ENCODE measurements around the gene CASP4.

Gene CASP4

DNA sequence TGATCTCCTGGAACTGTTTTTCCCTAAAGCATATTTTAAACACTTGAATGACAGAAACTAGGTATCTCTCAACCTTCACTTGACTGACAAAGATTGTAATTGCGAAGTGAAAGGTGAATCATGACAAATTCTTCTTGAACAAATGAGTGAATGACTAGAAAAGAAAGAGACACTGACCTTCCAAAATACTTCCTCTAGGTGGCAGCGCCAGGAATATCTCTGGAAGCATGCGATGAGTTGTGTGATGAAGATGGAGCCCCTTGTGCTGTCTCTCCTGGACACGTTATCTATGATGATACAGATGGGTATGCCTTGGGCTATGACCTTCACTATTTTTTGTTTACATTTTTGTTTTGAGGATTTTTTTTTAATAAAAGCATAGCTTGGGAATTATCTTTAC, 63.1 kb downstream of the CASP4 start (continued):
- TF ChIP-seq PRDM2 (tag by site-specific recombination; IDR thresholded peaks at IDR 0.05; ENCODE audit: borderline replicate concordance) (no peak), HIC1 (tag by site-specific recombination; IDR thresholded peaks at IDR 0.05) (no peak), ZNF558 (tag by site-specific recombination; IDR thresholded peaks at IDR 0.05) (no peak), ZNF555 (tag by site-specific recombination; conservative IDR thresholded peaks at IDR 0.05) (no peak)

DNA sequence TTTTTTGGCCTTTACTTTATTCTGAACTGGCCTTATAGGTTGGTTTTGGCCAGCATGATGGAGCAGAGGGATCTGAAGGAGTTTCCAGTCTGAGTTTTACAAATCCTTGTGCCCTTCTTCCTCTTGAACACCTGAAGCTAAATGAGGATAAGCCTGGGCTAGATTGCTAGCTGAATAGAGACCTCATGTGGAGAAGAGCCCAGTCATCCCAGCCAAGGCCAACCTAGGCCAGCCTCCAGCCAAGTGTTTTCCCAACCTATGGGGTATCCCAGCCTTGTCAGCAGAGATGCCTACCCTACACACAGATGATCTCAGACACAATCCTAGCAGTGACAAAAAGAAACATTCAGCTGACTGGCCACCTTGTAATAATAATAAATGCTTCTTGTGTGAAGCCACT, 69.1 kb downstream of the CASP4 start:
- Histone ChIP-seq H3K9me3 (ENCODE audit: control insufficient read depth, insufficient read depth, low read depth, low read length) (no peaks in the 10 kb centered on the region), H3K4me3 (ENCODE audit: low read depth, low read length) (no peak overlapping the region), H3K27ac (ENCODE audit: extremely low read depth, low read depth, low read length) (no peak overlapping the region), H3K4me1 (ENCODE audit: control insufficient read depth, insufficient read depth, low read length) (no peaks in the 10 kb centered on the region), H3K36me3 (ENCODE audit: control insufficient read depth in 2 of 2, insufficient read depth in 1 of 2, low read length in 2 of 2) (no peaks in the 10 kb centered on the region)
- ChIA-PET POLR2A (no interaction called here), CTCF (interaction anchor here (0.6 kb wide), 1 partner anchor 64 kb away, joined by 3 read pairs; no protein-coding TSS in a partner anchor)
- TF ChIP-seq ZBTB11 (tag by site-specific recombination; conservative IDR thresholded peaks at IDR 0.05; ENCODE audit: low read depth) (no peak), ZNF335 (tag by site-specific recombination; conservative IDR thresholded peaks at IDR 0.05) (no peak), GLIS1 (tag by site-specific recombination; IDR thresholded peaks at IDR 0.05) (no peak), ZNF362 (tag by site-specific recombination; IDR thresholded peaks at IDR 0.05) (no peak), ZXDB (tag by site-specific recombination; IDR thresholded peaks at IDR 0.05) (no peak), GLI4 (tag by site-specific recombination; IDR thresholded peaks at IDR 0.05) (no peak), ZNF302 (tag by site-specific recombination; IDR thresholded peaks at IDR 0.05; ENCODE audit: low read depth) (no peak), ZNF138 (tag by site-specific recombination; IDR thresholded peaks at IDR 0.05; ENCODE audit: borderline replicate concordance) (no peak), ZBTB21 (tag by site-specific recombination; IDR thresholded peaks at IDR 0.05) (no peak), TCF7L2 (IDR thresholded peaks at IDR 0.05; ENCODE audit: borderline replicate concordance, low read depth, low read length) (no peak), FEZF1 (tag by site-specific recombination; IDR thresholded peaks at IDR 0.05) (no peak), ZNF2 (tag by site-specific recombination; IDR thresholded peaks at IDR 0.05) (no peak), HOXA7 (CRISPR knock-in tag; IDR thresholded peaks at IDR 0.05; ENCODE audit: borderline replicate concordance) (no peak), YY1 (tag by site-specific recombination; IDR thresholded peaks at IDR 0.05) (no peak), ZSCAN23 (tag by site-specific recombination; IDR thresholded peaks at IDR 0.05) (no peak), ZNF747 (tag by site-specific recombination; IDR thresholded peaks at IDR 0.05) (no peak)
- TF ChIP-seq, protein P1, sequence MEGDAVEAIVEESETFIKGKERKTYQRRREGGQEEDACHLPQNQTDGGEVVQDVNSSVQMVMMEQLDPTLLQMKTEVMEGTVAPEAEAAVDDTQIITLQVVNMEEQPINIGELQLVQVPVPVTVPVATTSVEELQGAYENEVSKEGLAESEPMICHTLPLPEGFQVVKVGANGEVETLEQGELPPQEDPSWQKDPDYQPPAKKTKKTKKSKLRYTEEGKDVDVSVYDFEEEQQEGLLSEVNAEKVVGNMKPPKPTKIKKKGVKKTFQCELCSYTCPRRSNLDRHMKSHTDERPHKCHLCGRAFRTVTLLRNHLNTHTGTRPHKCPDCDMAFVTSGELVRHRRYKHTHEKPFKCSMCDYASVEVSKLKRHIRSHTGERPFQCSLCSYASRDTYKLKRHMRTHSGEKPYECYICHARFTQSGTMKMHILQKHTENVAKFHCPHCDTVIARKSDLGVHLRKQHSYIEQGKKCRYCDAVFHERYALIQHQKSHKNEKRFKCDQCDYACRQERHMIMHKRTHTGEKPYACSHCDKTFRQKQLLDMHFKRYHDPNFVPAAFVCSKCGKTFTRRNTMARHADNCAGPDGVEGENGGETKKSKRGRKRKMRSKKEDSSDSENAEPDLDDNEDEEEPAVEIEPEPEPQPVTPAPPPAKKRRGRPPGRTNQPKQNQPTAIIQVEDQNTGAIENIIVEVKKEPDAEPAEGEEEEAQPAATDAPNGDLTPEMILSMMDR (tag by site-specific recombination; IDR thresholded peaks at IDR 0.05) = no peak

Measured in HEK293 (cell line).